NCI-H2029 treated with DMSO at 0.1 percent for 48 hours (cell line): ENCODE data around the gene EGR4.
A peak's percentile ranks its signal among the peaks of the same experiment; 100 is the strongest.

Experiments used
- DNase-seq: peaks from one replicate; lab custom pipeline; 2025; lab: John Stamatoyannopoulos, UW

Gene EGR4

GRCh38 chr2:73293534-73294171 is at the start of gene EGR4:
TSS of gene EGR4 (minus strand) at chr2:73293548. CDS start at chr2:73293317, 231 bp downstream.
- peak; percentile 39 for DNase-seq

- DNase-seq: no peak
These were observed 47.7 kb upstream of the EGR4 start for GRCh38 chr2:73341039-73341438.

DNA sequence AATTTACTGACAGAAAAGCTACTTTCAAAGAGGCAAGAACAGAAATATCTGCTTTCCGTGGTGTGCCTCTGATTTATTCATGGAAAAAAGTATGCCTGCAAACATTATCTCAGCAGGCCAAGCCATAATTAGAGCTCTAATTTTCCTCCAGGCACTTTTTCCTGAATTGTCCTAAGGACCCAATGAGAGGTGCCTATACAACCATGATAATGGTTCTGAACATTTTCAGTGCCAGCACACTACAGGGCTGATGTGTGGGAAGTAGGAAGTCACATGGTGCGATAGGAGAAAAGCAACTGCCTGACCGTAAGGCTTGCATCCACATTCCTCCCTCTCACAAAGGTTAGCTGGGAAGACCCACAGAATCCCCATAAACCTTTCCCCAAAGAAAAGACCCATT is 45.9 kb upstream of the EGR4 start:
- DNase-seq: no peak

DNA sequence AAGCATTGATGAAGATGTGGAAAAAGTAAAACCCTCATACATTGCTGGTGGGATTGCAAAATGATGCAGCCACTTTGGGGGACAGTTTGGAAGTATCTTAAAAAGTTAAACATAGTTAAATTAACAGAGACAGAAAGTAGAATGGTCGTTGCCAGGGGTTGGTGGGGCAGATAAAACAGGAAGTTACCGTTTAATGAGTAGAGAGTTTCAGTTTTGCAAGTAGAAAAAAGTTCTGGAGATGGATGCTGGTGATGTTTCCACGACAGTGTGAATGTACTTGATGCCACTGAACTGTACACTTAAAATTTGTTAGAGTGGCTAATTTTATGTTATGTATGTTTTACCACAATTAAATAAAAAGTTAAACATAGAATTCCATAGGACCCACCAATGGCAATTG is 44.5 kb upstream of the EGR4 start:
- DNase-seq: no peak

DNA sequence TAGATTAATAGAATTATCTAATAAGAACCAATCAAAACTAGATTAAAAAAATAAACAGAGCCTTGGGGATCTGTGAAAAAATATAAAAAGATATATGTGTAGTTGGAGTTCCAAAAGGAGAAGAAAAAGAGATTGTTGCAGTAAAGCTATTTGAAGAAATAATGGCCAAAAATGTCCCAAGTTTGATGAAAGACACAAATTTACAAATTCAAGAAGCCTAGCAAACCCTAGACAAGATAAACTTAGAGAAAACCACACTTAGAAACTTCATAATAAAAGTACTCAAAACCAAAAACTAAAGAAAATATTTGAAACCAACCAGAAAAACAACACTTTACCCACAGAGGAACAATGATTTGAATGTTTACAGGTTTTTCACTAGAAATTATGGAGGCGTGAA is 41.3 kb upstream of the EGR4 start:
- no peak for DNase-seq

DNA sequence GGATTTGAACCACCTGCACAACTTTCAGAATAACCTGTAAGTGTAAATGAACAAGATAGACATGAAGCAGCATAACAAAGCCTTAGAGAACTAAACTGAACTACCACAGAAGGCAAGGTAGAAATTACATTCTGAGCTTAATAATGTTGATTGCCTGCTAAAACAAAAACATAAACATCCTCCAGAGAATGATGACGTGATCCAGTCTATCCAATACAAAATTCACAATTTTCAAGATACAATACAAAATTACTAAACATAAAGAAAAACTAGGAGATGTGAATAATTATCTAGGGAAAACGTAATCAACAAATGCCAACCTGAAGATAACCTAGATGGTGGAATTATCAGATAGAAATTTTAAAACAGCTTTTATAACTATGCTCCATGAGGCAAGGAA is 40.7 kb upstream of the EGR4 start:
- DNase-seq: no peak

- peak; percentile 79 for DNase-seq
These were observed 40.2 kb upstream of the EGR4 start for GRCh38 chr2:73333564-73333963.

GRCh38 chr2:73324126-73324725 is 30.9 kb upstream of the EGR4 start:
- no peak for DNase-seq

GRCh38 chr2:73323551-73323950 is 30.2 kb upstream of the EGR4 start:
- no peak for DNase-seq

GRCh38 chr2:73314441-73314840 is 21.1 kb upstream of the EGR4 start:
- DNase-seq: no peak

DNA sequence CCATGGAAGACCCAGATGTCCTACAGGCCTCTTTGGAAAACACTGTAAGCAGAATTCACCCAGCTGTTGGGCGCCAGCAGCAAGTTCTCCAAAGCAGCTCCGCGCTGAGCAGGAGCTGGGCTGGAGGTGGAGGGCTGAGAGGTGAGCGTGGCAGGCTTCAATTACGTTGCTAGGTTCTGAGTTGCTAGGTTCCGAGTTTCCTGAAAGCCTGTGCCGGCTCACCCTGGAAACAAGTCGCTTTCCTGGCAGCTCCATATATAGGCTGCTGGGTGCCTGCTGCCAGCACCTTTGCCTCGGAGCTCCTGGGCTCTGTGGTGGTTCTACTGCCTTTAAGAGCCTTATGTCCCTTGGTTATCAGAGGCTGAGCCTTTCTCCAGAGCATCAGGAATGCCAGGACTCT is 14.4 kb upstream of the EGR4 start:
- no peak for DNase-seq

DNA sequence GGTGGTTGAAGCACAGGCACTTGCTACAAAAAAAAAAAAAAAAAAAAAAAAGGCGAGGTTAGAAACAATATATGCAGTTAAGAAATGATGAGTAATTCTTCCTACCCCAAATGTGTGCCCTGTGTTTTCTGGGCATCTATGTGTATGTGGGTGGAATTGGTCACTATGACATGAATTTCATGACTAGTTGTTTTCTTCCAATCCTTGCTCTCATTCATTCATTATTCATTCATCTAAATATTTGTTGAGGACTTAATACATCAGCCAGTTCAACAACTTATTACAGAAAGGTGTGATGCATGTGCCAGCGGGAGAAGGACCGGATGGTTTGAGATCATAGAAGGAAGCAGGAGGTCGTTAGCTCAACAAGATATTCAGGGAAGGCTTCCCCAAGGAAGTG is 8.3 kb upstream of the EGR4 start:
- DNase-seq: no peak

DNA sequence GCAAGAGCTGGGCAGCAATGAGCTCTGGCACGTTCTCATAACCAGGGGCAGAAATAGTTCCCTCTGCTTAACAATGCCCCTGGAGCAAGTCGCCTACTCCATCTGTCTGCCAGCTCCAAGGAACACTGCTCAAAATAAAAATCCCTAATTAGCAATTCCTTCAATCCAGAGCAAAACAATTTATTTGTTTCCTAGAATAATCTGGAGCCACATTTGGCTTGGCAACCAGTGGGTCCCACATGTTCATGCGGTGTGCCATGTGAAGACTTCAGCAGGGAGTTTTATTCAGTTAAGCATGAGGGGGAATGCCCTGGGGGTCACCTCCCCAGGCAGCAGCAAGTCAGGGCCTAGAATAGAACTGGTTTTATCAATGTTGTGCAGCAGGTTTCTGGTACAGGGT is 7.6 kb upstream of the EGR4 start:
- DNase-seq: no peak

- no peak for DNase-seq
These were observed 4.2 kb upstream of the EGR4 start for GRCh38 chr2:73297586-73297985.

GRCh38 chr2:73297151-73297559 is 3.8 kb upstream of the EGR4 start:
- no peak for DNase-seq

GRCh38 chr2:73295751-73296400 is 2.5 kb upstream of the EGR4 start:
- no peak for DNase-seq

DNA sequence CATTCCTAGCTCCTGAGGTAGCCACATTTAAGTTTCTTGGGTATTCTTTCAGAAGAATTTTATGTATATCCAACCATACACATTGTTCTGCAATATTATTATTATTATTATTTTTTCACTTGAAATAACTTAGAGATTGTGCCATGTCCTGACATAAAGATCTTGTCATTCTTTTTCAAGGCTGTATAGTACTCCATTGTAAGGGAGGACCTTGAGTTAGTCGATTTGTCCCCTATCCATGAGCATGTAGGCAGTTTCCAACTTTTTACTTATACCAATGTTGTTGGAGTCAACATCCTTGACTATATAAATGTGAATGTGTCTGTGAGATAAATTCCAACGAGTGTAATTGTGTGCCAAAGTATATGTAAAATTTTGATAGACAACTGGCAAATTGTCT is 891 bp upstream of the EGR4 start:
- DNase-seq: no peak

DNA sequence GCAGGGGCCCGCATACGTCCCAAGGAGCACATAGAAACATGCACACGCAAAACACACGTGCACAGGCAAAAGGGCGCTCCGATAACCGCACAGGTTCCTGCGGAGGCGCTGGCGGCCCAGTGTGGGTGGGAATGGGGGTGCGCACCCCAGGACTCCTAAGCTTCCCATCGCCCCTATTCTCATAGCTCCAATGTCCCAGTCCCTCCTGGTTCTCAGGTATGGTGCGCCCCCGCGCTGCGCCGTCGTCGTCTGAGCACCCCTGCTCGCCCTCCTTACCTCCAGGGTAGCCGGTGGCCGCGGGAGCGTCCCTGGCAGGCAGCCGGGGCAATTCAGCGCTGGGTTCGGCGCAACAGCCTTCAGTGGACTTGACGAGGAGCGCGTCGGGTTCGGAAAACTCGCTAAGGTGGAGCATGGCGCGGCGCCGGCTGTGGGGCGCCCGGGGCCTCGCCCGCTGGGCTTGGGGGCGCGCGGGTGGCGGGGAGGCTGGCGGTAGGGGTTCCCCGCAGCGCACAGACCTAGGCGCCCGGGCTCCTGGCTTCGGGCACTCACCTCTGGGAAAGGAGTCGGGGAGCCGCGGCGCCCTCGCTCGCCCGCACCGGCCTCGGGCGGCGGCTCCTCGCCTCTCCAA is 328 bp downstream of the EGR4 start:
- no peak for DNase-seq

- DNase-seq: no peak
These were observed 937 bp downstream of the EGR4 start for GRCh38 chr2:73292316-73292905.

- no peak for DNase-seq
These were observed 1.7 kb downstream of the EGR4 start for GRCh38 chr2:73291461-73292315.

DNA sequence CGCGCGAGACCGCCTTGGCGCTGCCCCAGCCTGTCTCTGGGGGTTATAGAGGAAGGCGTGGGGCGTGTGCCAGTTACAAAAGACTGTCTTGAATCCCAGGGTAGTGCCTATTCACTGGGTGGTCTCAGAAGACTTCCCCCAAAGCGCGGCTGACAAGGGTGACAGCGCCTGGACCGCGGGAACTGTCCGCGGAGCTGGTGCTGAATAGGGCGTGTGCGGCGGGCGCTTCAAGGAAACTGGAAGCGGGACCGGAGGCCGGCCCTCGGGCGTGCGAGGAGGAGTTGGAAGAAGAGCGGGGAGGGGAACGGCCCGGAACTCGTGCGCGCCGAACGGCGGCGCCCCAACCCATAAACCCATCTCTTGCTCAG is 2.3 kb downstream of the EGR4 start:
- no peak for DNase-seq
